ENCODE data around the gene AGMO. TPM values are rescaled to one million over a fixed set of nuclear protein-coding genes. Genes with fewer than 3 reads are reported as not detected.

AGMO gene
- total RNA-seq, 1 experiment from 2014 or later, result 0.77 TPM

DNA sequence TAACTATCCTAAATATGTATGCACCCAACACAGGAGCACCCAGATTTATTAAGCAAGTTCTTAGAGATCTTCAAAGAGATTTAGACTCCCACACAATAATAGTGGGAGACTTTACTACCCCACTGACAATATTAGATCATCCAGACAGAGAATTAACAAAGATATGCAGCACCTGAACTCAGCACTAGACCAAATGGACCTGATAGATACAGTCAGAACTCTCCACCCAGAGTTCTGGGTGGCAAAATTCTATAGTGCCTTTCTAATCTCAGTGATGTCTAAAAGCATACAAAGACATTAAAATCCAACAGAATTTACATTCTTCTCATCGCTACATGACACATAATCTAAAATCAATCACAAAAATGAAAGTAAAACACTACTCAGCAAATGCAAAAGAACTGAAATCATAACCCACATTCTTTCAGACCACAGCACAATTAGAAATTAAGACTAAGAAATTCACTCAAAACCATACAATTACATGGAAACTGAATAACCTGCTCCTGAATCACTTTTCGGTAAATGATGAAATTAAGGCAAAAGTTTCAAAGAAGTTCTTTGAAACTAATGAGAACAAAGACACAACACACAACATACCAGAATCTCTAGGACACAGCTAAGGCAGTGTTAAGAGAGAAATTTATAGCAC lies 183.2 kb downstream of the AGMO start:
- DNase-seq (ENCODE audit: low spot score) (no peak), ATAC-seq (no peak)
- H3K36me3 Mint-ChIP-seq, result no peaks in the 10 kb centered on the region
- H3K9me3 Mint-ChIP-seq, result no peaks in the 10 kb centered on the region
- no peak overlapping the region; the same call in 1 of the 2 replicates for H3K27ac Mint-ChIP-seq
- H3K4me1 Mint-ChIP-seq, result no peaks in the 10 kb centered on the region; the same call in 1 of the 2 replicates
- TF ChIP-seq, protein P1, sequence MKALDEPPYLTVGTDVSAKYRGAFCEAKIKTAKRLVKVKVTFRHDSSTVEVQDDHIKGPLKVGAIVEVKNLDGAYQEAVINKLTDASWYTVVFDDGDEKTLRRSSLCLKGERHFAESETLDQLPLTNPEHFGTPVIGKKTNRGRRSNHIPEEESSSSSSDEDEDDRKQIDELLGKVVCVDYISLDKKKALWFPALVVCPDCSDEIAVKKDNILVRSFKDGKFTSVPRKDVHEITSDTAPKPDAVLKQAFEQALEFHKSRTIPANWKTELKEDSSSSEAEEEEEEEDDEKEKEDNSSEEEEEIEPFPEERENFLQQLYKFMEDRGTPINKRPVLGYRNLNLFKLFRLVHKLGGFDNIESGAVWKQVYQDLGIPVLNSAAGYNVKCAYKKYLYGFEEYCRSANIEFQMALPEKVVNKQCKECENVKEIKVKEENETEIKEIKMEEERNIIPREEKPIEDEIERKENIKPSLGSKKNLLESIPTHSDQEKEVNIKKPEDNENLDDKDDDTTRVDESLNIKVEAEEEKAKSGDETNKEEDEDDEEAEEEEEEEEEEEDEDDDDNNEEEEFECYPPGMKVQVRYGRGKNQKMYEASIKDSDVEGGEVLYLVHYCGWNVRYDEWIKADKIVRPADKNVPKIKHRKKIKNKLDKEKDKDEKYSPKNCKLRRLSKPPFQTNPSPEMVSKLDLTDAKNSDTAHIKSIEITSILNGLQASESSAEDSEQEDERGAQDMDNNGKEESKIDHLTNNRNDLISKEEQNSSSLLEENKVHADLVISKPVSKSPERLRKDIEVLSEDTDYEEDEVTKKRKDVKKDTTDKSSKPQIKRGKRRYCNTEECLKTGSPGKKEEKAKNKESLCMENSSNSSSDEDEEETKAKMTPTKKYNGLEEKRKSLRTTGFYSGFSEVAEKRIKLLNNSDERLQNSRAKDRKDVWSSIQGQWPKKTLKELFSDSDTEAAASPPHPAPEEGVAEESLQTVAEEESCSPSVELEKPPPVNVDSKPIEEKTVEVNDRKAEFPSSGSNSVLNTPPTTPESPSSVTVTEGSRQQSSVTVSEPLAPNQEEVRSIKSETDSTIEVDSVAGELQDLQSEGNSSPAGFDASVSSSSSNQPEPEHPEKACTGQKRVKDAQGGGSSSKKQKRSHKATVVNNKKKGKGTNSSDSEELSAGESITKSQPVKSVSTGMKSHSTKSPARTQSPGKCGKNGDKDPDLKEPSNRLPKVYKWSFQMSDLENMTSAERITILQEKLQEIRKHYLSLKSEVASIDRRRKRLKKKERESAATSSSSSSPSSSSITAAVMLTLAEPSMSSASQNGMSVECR (CRISPR knock-in tag; IDR thresholded peaks at IDR 0.05; ENCODE audit: borderline replicate concordance), result no peak
- no peak for TF ChIP-seq ZNF138 (CRISPR knock-in tag; conservative IDR thresholded peaks at IDR 0.05)
- TF ChIP-seq, protein P2, sequence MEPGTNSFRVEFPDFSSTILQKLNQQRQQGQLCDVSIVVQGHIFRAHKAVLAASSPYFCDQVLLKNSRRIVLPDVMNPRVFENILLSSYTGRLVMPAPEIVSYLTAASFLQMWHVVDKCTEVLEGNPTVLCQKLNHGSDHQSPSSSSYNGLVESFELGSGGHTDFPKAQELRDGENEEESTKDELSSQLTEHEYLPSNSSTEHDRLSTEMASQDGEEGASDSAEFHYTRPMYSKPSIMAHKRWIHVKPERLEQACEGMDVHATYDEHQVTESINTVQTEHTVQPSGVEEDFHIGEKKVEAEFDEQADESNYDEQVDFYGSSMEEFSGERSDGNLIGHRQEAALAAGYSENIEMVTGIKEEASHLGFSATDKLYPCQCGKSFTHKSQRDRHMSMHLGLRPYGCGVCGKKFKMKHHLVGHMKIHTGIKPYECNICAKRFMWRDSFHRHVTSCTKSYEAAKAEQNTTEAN (CRISPR knock-in tag; IDR thresholded peaks at IDR 0.05), result no peak
- no peak for TF ChIP-seq SOX15 (CRISPR knock-in tag; IDR thresholded peaks at IDR 0.05)
- no peak for TF ChIP-seq ZNF396 (CRISPR knock-in tag; IDR thresholded peaks at IDR 0.05; ENCODE audit: borderline replicate concordance)
- TF ChIP-seq, protein P3, sequence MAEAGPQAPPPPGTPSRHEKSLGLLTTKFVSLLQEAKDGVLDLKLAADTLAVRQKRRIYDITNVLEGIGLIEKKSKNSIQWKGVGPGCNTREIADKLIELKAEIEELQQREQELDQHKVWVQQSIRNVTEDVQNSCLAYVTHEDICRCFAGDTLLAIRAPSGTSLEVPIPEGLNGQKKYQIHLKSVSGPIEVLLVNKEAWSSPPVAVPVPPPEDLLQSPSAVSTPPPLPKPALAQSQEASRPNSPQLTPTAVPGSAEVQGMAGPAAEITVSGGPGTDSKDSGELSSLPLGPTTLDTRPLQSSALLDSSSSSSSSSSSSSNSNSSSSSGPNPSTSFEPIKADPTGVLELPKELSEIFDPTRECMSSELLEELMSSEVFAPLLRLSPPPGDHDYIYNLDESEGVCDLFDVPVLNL (CRISPR knock-in tag; IDR thresholded peaks at IDR 0.05; ENCODE audit: borderline replicate concordance, low read depth), result no peak
- TF ChIP-seq TP53 (CRISPR knock-in tag; IDR thresholded peaks at IDR 0.05), result no peak
- TF ChIP-seq, protein P4, sequence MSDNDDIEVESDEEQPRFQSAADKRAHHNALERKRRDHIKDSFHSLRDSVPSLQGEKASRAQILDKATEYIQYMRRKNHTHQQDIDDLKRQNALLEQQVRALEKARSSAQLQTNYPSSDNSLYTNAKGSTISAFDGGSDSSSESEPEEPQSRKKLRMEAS (CRISPR knock-in tag; IDR thresholded peaks at IDR 0.05), result no peak
- no peak for TF ChIP-seq ATF1 (CRISPR knock-in tag; IDR thresholded peaks at IDR 0.05)
- TF ChIP-seq NR3C1 (CRISPR knock-in tag; conservative IDR thresholded peaks at IDR 0.05; ENCODE audit: low read depth), result no peak
- no peak for TF ChIP-seq ZNF232 (CRISPR knock-in tag; IDR thresholded peaks at IDR 0.05)
- TF ChIP-seq, protein P5, sequence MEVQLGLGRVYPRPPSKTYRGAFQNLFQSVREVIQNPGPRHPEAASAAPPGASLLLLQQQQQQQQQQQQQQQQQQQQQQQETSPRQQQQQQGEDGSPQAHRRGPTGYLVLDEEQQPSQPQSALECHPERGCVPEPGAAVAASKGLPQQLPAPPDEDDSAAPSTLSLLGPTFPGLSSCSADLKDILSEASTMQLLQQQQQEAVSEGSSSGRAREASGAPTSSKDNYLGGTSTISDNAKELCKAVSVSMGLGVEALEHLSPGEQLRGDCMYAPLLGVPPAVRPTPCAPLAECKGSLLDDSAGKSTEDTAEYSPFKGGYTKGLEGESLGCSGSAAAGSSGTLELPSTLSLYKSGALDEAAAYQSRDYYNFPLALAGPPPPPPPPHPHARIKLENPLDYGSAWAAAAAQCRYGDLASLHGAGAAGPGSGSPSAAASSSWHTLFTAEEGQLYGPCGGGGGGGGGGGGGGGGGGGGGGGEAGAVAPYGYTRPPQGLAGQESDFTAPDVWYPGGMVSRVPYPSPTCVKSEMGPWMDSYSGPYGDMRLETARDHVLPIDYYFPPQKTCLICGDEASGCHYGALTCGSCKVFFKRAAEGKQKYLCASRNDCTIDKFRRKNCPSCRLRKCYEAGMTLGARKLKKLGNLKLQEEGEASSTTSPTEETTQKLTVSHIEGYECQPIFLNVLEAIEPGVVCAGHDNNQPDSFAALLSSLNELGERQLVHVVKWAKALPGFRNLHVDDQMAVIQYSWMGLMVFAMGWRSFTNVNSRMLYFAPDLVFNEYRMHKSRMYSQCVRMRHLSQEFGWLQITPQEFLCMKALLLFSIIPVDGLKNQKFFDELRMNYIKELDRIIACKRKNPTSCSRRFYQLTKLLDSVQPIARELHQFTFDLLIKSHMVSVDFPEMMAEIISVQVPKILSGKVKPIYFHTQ (CRISPR knock-in tag; IDR thresholded peaks at IDR 0.05), result no peak
- TF ChIP-seq, protein P6, sequence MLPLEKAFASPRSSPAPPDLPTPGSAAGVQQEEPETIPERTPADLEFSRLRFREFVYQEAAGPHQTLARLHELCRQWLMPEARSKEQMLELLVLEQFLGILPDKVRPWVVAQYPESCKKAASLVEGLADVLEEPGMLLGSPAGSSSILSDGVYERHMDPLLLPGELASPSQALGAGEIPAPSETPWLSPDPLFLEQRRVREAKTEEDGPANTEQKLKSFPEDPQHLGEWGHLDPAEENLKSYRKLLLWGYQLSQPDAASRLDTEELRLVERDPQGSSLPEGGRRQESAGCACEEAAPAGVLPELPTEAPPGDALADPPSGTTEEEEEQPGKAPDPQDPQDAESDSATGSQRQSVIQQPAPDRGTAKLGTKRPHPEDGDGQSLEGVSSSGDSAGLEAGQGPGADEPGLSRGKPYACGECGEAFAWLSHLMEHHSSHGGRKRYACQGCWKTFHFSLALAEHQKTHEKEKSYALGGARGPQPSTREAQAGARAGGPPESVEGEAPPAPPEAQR (CRISPR knock-in tag; IDR thresholded peaks at IDR 0.05), result no peak
- TF ChIP-seq, protein P7, sequence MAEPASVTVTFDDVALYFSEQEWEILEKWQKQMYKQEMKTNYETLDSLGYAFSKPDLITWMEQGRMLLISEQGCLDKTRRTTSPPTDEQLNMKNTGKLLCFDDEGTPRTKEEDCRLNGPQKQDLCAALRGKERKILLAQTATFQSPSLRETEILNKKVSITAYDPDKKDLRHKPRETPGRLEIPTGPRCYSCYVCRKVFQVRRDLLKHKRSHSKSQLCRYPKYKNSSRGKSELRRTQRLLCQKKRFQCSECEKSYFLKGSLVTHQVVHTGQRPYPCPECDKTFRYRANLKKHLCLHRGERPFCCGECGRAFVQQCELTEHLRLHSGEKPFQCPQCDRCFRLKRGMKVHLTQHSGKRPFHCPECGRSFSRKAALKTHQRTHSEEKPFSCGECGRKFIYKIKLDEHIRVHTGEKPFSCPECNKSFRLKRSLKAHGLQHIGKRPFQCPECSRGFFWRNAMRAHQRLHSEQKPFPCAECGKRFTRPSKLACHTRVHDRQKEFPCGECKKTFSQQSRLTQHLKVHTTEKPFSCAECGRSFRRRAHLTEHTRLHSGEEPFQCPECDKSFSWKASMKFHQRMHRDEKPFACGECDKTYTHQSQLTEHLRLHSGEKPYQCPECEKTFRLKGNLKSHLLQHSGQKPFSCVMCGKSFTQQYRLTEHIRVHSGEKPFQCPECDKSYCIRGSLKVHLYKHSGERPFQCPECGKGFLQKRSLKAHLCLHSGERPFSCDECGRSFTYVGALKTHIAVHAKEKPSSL (CRISPR knock-in tag; conservative IDR thresholded peaks at IDR 0.05), result no peak
- no peak for TF ChIP-seq CREM (CRISPR knock-in tag; IDR thresholded peaks at IDR 0.05)
- TF ChIP-seq KAT7 (CRISPR knock-in tag; IDR thresholded peaks at IDR 0.05; ENCODE audit: borderline replicate concordance), result no peak
- no peak for TF ChIP-seq ZNF317 (CRISPR knock-in tag; IDR thresholded peaks at IDR 0.05; ENCODE audit: borderline replicate concordance, low read depth)
- TF ChIP-seq FOXP1 (CRISPR knock-in tag; IDR thresholded peaks at IDR 0.05; ENCODE audit: borderline replicate concordance), result no peak
- no peak for TF ChIP-seq FOXK1 (CRISPR knock-in tag; IDR thresholded peaks at IDR 0.05)
- TF ChIP-seq RORB (CRISPR knock-in tag; IDR thresholded peaks at IDR 0.05), result no peak
- no peaks in the 10 kb centered on the region for H3K27me3 Mint-ChIP-seq (ENCODE audit: low read depth)
- CTCF ChIA-PET, result no interaction called here
- POLR2A ChIA-PET, result no interaction called here
- no peak overlapping the region for H3K4me3 Mint-ChIP-seq
